ENCODE data around the gene ST8SIA6.
"Not testable (repeated sequence)": the region's sequence is repeated elsewhere in the genome, so short reads cannot be mapped to it uniquely, and the experiment has no call there.

Gene ST8SIA6

GRCh38 chr10:17403161-17403560 lies 51.2 kb downstream of the ST8SIA6 start:
- FAIRE-seq = no peak
- TF ChIP-seq SPI1 (IDR thresholded peaks at IDR 0.05; ENCODE audit: low read depth, low read length) (no peak), PAX5 (IDR thresholded peaks at IDR 0.05; ENCODE audit: insufficient read depth, low read length, severe bottlenecking) (no peak), POLR2AphosphoS5 (IDR thresholded peaks at IDR 0.05; ENCODE audit: low read depth, low read length) (no peak), TAF1 (IDR thresholded peaks at IDR 0.05; ENCODE audit: low read depth, low read length) (no peak)
- DNase-seq (ENCODE audit: insufficient read length, low spot score) = no peak

- FAIRE-seq; DNase-seq (ENCODE audit: insufficient read length, low spot score): not testable (repeated sequence)
Observed at GRCh38 chr10:17402040-17402439, 52.4 kb downstream of the ST8SIA6 start.

GRCh38 chr10:17396004-17396403 lies 58.4 kb downstream of the ST8SIA6 start:
- no peak for TF ChIP-seq PAX5 (IDR thresholded peaks at IDR 0.05; ENCODE audit: insufficient read depth, low read length, severe bottlenecking)
- no peak for TF ChIP-seq POU2F2 (IDR thresholded peaks at IDR 0.05; ENCODE audit: low read depth, low read length)
- no peak for TF ChIP-seq TAF1 (IDR thresholded peaks at IDR 0.05; ENCODE audit: low read depth, low read length)
- TF ChIP-seq POLR2A (IDR thresholded peaks at IDR 0.05; ENCODE audit: low read depth, low read length) = no peak
- TF ChIP-seq SPI1 (IDR thresholded peaks at IDR 0.05; ENCODE audit: low read depth, low read length) = no peak
- no peak for TF ChIP-seq POLR2AphosphoS5 (IDR thresholded peaks at IDR 0.05; ENCODE audit: low read depth, low read length)
- DNase-seq (ENCODE audit: insufficient read length, low spot score) = no peak
- no peak for FAIRE-seq

GRCh38 chr10:17394854-17395253 lies 59.5 kb downstream of the ST8SIA6 start:
- TF ChIP-seq TAF1 (IDR thresholded peaks at IDR 0.05; ENCODE audit: low read depth, low read length) = no peak
- TF ChIP-seq POLR2A (IDR thresholded peaks at IDR 0.05; ENCODE audit: low read depth, low read length) = no peak
- no peak for TF ChIP-seq POU2F2 (IDR thresholded peaks at IDR 0.05; ENCODE audit: low read depth, low read length)
- no peak for TF ChIP-seq PAX5 (IDR thresholded peaks at IDR 0.05; ENCODE audit: insufficient read depth, low read length, severe bottlenecking)
- TF ChIP-seq SPI1 (IDR thresholded peaks at IDR 0.05; ENCODE audit: low read depth, low read length) = no peak
- TF ChIP-seq POLR2AphosphoS5 (IDR thresholded peaks at IDR 0.05; ENCODE audit: low read depth, low read length) = no peak
- DNase-seq (ENCODE audit: insufficient read length, low spot score) = no peak
- FAIRE-seq = no peak

- FAIRE-seq (no peak), DNase-seq (ENCODE audit: insufficient read length, low spot score) (no peak)
- TF ChIP-seq SPI1 (IDR thresholded peaks at IDR 0.05; ENCODE audit: low read depth, low read length) (no peak), POU2F2 (IDR thresholded peaks at IDR 0.05; ENCODE audit: low read depth, low read length) (no peak), TAF1 (IDR thresholded peaks at IDR 0.05; ENCODE audit: low read depth, low read length) (no peak), PAX5 (IDR thresholded peaks at IDR 0.05; ENCODE audit: insufficient read depth, low read length, severe bottlenecking) (no peak), POLR2AphosphoS5 (IDR thresholded peaks at IDR 0.05; ENCODE audit: low read depth, low read length) (no peak), POLR2A (IDR thresholded peaks at IDR 0.05; ENCODE audit: low read depth, low read length) (no peak)
Observed at GRCh38 chr10:17387861-17388503, 66.4 kb downstream of the ST8SIA6 start.

- TF ChIP-seq POLR2AphosphoS5 (IDR thresholded peaks at IDR 0.05; ENCODE audit: low read depth, low read length) (no peak), POU2F2 (IDR thresholded peaks at IDR 0.05; ENCODE audit: low read depth, low read length) (no peak), TAF1 (IDR thresholded peaks at IDR 0.05; ENCODE audit: low read depth, low read length) (no peak), POLR2A (IDR thresholded peaks at IDR 0.05; ENCODE audit: low read depth, low read length) (no peak), SPI1 (IDR thresholded peaks at IDR 0.05; ENCODE audit: low read depth, low read length) (no peak), PAX5 (IDR thresholded peaks at IDR 0.05; ENCODE audit: insufficient read depth, low read length, severe bottlenecking) (no peak)
- DNase-seq (ENCODE audit: insufficient read length, low spot score) = no peak
- no peak for FAIRE-seq
Observed at GRCh38 chr10:17386616-17387075, 67.7 kb downstream of the ST8SIA6 start.

GRCh38 chr10:17386021-17386420 lies 68.4 kb downstream of the ST8SIA6 start:
- no peak for TF ChIP-seq POU2F2 (IDR thresholded peaks at IDR 0.05; ENCODE audit: low read depth, low read length)
- no peak for TF ChIP-seq PAX5 (IDR thresholded peaks at IDR 0.05; ENCODE audit: insufficient read depth, low read length, severe bottlenecking)
- TF ChIP-seq TAF1 (IDR thresholded peaks at IDR 0.05; ENCODE audit: low read depth, low read length) = no peak
- no peak for TF ChIP-seq POLR2AphosphoS5 (IDR thresholded peaks at IDR 0.05; ENCODE audit: low read depth, low read length)
- TF ChIP-seq POLR2A (IDR thresholded peaks at IDR 0.05; ENCODE audit: low read depth, low read length) = no peak
- TF ChIP-seq SPI1 (IDR thresholded peaks at IDR 0.05; ENCODE audit: low read depth, low read length) = no peak
- DNase-seq (ENCODE audit: insufficient read length, low spot score) (no peak), FAIRE-seq (no peak)

- TF ChIP-seq PAX5 (IDR thresholded peaks at IDR 0.05; ENCODE audit: insufficient read depth, low read length, severe bottlenecking) (no peak), POLR2A (IDR thresholded peaks at IDR 0.05; ENCODE audit: low read depth, low read length) (no peak), POLR2AphosphoS5 (IDR thresholded peaks at IDR 0.05; ENCODE audit: low read depth, low read length) (no peak), TAF1 (IDR thresholded peaks at IDR 0.05; ENCODE audit: low read depth, low read length) (no peak), SPI1 (IDR thresholded peaks at IDR 0.05; ENCODE audit: low read depth, low read length) (no peak)
- DNase-seq (ENCODE audit: insufficient read length, low spot score) (no peak), FAIRE-seq (no peak)
Observed at GRCh38 chr10:17385066-17385465, 69.3 kb downstream of the ST8SIA6 start.

- DNase-seq (ENCODE audit: insufficient read length, low spot score) (no peak), FAIRE-seq (no peak)
- TF ChIP-seq PAX5 (IDR thresholded peaks at IDR 0.05; ENCODE audit: insufficient read depth, low read length, severe bottlenecking) (no peak), POU2F2 (IDR thresholded peaks at IDR 0.05; ENCODE audit: low read depth, low read length) (no peak), POLR2AphosphoS5 (IDR thresholded peaks at IDR 0.05; ENCODE audit: low read depth, low read length) (no peak), TAF1 (IDR thresholded peaks at IDR 0.05; ENCODE audit: low read depth, low read length) (no peak), POLR2A (IDR thresholded peaks at IDR 0.05; ENCODE audit: low read depth, low read length) (no peak), SPI1 (IDR thresholded peaks at IDR 0.05; ENCODE audit: low read depth, low read length) (no peak)
Observed at GRCh38 chr10:17383801-17384555, 70.4 kb downstream of the ST8SIA6 start.
